Stimulated activated CD8-positive, alpha-beta memory T cell treated with anti-CD3 and anti-CD28 coated beads, Interleukin-12 subunit alpha, Interleukin-12 subunit beta, amount 100 ng/mL, for 1 hour (primary cell): ENCODE measurements around the gene MAP2.
"Not testable (repeated sequence)": the region's sequence is repeated elsewhere in the genome, so short reads cannot be mapped to it uniquely, and the experiment has no call there.

Experiments used
- DNase-seq: peaks from one replicate; pipeline ENCODE4 v3.0.0-alpha.2; 2020; ENCODE audit warnings: low read depth

MAP2 gene

DNA sequence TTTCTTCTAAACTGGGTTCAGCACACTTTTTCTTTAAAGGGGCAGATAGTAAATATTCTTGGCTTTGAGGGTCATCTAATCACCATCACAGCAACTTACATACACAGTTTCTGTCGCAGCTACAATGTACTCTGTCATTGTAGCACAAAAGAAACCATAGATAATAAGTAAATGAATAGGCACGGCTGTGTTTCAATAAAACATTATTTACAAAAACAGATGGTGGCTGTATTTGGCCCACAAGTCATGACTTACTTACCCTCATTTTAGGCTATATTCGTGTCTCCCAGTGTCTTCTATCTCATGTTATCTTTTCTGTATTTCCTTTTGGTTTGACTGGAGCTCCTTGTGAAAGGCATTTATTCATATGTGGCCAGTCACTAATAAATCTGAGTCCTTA, 168.3 kb downstream of the MAP2 start:
- no peak for DNase-seq

DNA sequence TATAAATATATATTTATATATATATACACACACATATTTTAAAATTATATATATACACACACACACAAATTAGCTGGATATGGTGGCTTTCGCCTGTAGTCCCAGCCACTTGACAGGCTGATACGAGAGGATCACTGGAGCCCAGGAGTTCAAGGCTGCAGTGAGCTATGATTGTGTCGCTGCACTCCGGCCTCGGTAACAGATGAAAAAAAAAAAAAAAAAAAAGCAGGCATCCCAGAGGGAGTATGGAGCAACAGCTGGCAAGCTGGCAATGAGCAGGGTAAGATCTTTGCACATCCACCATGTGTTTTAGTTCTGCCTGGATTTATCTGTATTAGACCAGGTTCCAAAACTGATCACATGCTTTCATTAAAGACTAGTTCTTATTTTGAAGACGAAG, 170.1 kb downstream of the MAP2 start:
- DNase-seq: no peak

- no peak for DNase-seq
These were observed 172.4 kb downstream of the MAP2 start for GRCh38 chr2:209596262-209596661.

DNA sequence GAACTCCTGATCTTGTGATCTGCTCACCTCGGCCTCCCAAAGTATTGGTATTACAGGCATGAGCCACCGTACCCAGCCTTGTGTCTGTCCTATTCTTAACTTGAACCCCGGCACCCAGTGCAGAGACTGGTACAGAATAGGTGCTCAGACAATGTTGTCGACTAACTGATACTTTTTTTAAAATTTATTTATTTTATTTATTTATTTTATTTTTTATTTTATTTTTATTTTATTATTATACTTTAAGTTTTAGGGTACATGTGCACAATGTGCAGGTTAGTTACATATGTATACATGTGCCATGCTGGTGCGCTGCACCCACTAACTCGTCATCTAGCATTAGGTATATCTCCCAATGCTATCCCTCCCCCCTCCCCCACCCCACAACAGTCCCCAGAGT, 174.4 kb downstream of the MAP2 start:
- not testable (repeated sequence) for DNase-seq

- DNase-seq: no peak
These were observed 176.7 kb downstream of the MAP2 start for GRCh38 chr2:209600341-209601171.

- no peak for DNase-seq
These were observed 177.7 kb downstream of the MAP2 start for GRCh38 chr2:209601497-209601896.

DNA sequence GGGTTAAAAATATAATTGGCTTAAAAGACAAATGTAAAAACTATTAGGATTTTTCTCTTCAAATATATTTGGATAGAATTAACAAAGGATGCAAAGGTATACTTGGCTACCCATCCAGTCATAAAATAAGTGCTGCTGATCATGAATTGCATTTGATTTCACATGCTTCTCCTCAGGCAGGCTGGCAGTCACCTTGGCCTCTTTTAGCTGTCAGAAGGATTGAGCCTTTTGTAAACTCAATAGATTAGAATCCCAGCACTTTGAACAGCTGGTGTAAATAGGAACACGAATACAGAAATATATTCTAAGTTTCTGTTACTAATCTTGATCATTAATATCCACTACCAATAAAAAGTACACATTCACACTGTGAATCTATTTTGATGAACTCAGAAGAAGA, 178.4 kb downstream of the MAP2 start:
- no peak for DNase-seq

- no peak for DNase-seq
These were observed 185.7 kb downstream of the MAP2 start for GRCh38 chr2:209609531-209609930.

DNA sequence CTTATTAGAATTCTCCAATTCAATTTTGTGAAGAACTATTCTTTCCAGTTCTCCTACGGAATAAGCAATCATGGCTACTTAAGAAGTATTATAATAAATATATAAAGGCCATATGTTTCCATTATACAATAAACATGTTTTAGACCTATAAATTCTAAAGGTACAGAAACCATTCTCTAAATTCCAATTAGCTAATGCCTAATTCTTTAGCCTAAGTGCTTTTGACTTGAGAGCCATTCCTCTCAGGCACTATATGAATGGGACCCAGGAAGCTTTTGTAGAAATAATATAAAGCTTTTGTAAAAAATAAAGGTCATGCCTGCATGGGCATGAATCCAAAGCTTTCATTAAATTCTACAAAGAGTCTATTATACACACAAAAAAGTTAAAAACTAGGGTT, 186.8 kb downstream of the MAP2 start:
- no peak for DNase-seq

GRCh38 chr2:209613649-209614305, 189.9 kb downstream of the MAP2 start:
- no peak for DNase-seq

DNA sequence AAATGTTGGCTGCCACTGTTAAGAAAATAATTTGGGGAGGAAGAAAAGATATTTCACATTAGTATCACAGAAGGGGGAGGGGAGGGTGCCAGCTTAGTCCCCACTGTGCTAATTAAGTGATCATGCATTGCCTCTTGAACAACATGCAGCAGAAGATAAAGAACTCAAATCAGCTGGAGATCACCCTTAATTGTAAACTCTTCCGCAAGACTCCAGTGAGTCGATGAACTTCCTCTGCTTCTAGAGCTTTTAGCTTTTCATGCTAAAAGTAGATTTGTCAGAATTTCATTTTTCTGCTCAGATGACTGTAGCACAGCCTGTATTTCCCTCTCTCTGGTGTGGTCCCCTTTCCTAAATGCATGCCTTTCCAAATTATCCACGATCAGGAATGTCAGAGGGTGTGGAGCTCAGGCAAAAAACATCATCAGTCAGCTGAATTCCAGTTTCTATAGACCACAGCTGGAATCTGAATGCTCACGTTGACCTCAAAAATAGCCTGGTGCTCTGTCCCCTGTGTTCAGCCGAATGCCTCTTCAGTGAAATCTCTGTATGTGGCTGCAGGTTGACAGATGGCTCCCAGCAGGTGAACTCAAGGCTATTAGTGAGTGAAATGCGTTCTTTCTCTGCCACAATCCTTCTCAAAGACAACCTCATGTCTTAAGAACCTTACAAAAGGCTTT, 191.0 kb downstream of the MAP2 start:
- no peak for DNase-seq

DNA sequence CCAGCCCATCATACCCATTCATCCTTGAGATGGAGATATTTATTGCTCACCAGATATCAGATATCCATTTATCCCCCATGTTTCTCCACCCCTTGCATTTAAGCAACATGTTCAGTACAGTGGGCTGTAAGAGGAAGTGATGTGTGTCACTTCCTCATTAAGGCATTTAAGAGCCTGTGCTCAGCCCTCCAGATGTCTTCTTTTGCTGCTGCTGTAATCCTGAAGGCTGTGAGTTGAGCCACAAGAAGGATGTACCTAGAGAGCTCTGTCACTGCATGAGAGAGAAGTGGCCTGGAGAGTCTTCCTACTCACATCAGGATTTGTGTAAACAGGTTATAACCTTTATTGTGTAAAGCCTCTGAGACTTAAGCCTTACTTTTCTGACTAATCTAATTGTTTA, 195.9 kb downstream of the MAP2 start:
- no peak for DNase-seq

- no peak for DNase-seq
These were observed 200.5 kb downstream of the MAP2 start for GRCh38 chr2:209624192-209624938.

GRCh38 chr2:209629597-209629996, 205.8 kb downstream of the MAP2 start:
- no peak for DNase-seq

GRCh38 chr2:209633911-209634310, 210.1 kb downstream of the MAP2 start:
- DNase-seq: no peak

DNA sequence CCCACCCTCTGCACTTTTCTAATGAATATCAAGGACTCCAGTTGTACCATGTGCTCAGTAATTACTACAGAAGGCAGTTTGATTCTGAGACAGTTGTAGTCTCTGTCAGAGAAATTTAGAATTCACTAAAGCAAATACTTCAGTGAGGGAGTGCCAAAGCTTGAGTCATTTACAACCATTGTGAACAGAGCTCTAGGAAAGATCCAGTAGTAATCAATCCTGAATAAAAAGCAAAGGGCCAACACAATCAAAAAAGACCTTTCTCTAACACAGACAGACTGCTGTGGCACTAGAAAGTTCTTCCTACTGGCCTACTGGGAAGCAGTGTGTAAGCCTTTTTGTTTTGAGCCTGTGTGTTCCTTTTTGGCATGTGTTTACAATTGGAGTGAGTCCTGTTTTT, 212.2 kb downstream of the MAP2 start:
- DNase-seq: no peak

GRCh38 chr2:209637293-209637692, 213.4 kb downstream of the MAP2 start:
- DNase-seq: no peak

- DNase-seq: no peak
These were observed 214.5 kb downstream of the MAP2 start for GRCh38 chr2:209638346-209638745.

DNA sequence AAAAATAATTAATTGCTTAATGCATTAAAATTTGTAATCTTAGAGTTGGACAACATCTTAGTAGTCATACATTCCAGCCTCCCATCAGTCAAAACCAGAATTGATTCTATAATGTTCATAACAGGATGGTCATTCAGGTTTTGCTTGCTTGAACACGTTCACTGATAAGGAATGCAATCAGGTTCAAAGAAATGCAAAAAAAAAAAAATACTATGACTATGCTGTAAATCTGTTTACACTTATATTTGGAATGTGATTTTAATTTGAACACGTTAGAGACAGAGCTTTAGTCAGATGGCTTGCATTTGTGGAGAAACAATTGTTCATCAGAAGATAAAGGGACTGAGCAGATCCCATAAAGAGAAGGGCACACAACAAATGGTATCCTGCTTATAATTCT, 216.5 kb downstream of the MAP2 start:
- DNase-seq: no peak

GRCh38 chr2:209642146-209642820, 218.4 kb downstream of the MAP2 start:
- no peak for DNase-seq

GRCh38 chr2:209644842-209645241, 221.0 kb downstream of the MAP2 start:
- DNase-seq: no peak

DNA sequence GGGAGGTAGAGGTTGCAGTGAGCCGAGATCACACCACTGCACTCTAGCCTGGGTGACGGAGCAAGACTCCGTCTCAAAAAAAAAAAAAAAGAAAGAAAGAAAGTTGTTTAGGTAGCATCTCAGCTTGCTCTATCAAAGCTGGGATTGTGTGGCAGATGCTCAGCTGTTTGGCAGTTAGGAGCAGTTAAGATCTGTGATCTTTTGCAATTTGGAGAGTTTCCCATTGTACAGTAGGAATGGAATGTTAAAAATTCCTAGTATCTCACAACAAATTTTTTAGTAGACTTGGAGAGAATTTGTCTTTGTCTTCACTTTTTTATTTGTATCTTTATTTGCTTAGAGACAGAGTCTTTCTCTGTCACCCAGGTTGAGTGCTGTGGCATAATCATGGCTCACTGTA, 224.9 kb downstream of the MAP2 start:
- DNase-seq: no peak
